GM23248 (cell line): ENCODE results near the gene PTPRN2. TPM values are rescaled to one million over a fixed set of nuclear protein-coding genes. Genes with fewer than 3 reads are reported as not detected.

Experiments used
- DNase-seq: peaks from one replicate; pipeline ENCODE4 v3.0.0-alpha.2; 2015
- H2AFZ ChIP-seq: fragments of 200-600 bp; sonication (generic); 2 replicates; pipeline ENCODE4 v1.6.1; 2016; ENCODE audit warnings: antibody characterized with exemption
- H3F3A ChIP-seq: fragments of 200-600 bp; sonication (generic); 2 replicates; pipeline ENCODE4 v1.6.1; 2016; ENCODE audit warnings: mild to moderate bottlenecking, antibody characterized with exemption, mixed run types; ENCODE audit not compliant: insufficient read depth
- H3K27ac ChIP-seq: fragments of 200-600 bp; sonication (generic); 2 replicates; pipeline ENCODE4 v1.5.1; 2016; ENCODE audit warnings: mild to moderate bottlenecking
- H3K27me3 ChIP-seq: fragments of 200-600 bp; sonication (generic); replicated peaks from 2 replicates; pipeline ENCODE4 v1.6.1; 2016; ENCODE audit warnings: mild to moderate bottlenecking; ENCODE audit not compliant: insufficient read depth
- H3K36me3 ChIP-seq: fragments of 200-600 bp; sonication (generic); 2 replicates; pipeline ENCODE4 v1.6.1; 2016; ENCODE audit warnings: low read depth, mild to moderate bottlenecking
- H3K4me1 ChIP-seq: fragments of 200-600 bp; sonication (generic); 2 replicates; pipeline ENCODE4 v1.6.1; 2016; ENCODE audit warnings: mild to moderate bottlenecking; ENCODE audit not compliant: insufficient read depth
- H3K4me2 ChIP-seq: fragments of 200-600 bp; sonication (generic); one replicate; pipeline ENCODE4 v1.6.1; 2016; ENCODE audit warnings: mild to moderate bottlenecking; ENCODE audit not compliant: unreplicated experiment
- H3K4me3 ChIP-seq: fragments of 200-600 bp; sonication (generic); 2 replicates; pipeline ENCODE4 v1.5.1; 2016; ENCODE audit warnings: mild to moderate bottlenecking
- H3K79me2 ChIP-seq: fragments of 200-600 bp; sonication (generic); 2 replicates; pipeline ENCODE4 v1.6.1; 2016; ENCODE audit warnings: mild to moderate bottlenecking; ENCODE audit not compliant: insufficient read depth
- H3K9ac ChIP-seq: fragments of 200-600 bp; sonication (generic); 2 replicates; pipeline ENCODE4 v1.6.1; 2016; ENCODE audit warnings: mild to moderate bottlenecking
- H3K9me2 ChIP-seq: fragments of 200-600 bp; sonication (generic); 2 replicates; pipeline ENCODE4 v1.6.1; 2016; ENCODE audit warnings: mixed run types, mild to moderate bottlenecking, moderate library complexity; ENCODE audit not compliant: insufficient read depth
- H3K9me3 ChIP-seq: fragments of 200-600 bp; sonication (generic); one replicate; pipeline ENCODE4 v1.6.1; 2017; ENCODE audit warnings: low read depth
- H4K20me1 ChIP-seq: fragments of 200-600 bp; sonication (generic); 2 replicates; pipeline ENCODE4 v1.6.0; 2016; ENCODE audit not compliant: insufficient read depth
- EZH2 ChIP-seq: fragments of 200-600 bp; sonication (generic); IDR thresholded peaks from 2 replicates; pipeline ENCODE4 v1.6.1; 2018; ENCODE audit warnings: antibody characterized with exemption, mild to moderate bottlenecking; ENCODE audit not compliant: insufficient read depth, poor library complexity, severe bottlenecking
- EZH2phosphoT487 ChIP-seq: fragments of 200-600 bp; sonication (generic); IDR thresholded peaks from 2 replicates; pipeline ENCODE4 v1.6.1; 2018; ENCODE audit warnings: antibody characterized with exemption, moderate library complexity, mild to moderate bottlenecking, low read depth; ENCODE audit not compliant: insufficient read depth
- WGBS, 2 experiments: methylation state at CpG; one replicate each; pipeline ENCODE4 v1.1.6; 2015 to 2017; ENCODE audit warnings: low lambda C conversion rate in 2 of 2, low coverage in 1 of 2; ENCODE audit errors: missing lambda C conversion rate in 2 of 2; 5-methylcytosine and 5-hydroxymethylcytosine counted together
- in situ Hi-C: fragments of 300-500 bp; cut with MboI; formaldehyde crosslinking; loops from 2 replicates; pipeline ENCODE4 v1.15.0; 2020
- polyA plus RNA-seq: library from polyadenylated mRNA; unstranded; fragments of >200 nt; fragmentation: Nextera tagmentation; extraction: Ambion mirVana; gene quantifications from 2 replicates; pipeline ENCODE4 v1.2.1, GENCODE V29; 2016
- total RNA-seq: library from RNA; depleted of rRNA; stranded (reverse); fragments of >200 nt; shearing (Covaris generic); gene quantifications from 2 replicates; pipeline ENCODE4 v1.2.3, GENCODE V29; 2014

PTPRN2 gene
- total and polyA plus RNA-seq, 2 experiments from 2014 or later: 0.13 TPM; not detected in 1

- H3K9me2 ChIP-seq: no peaks in the 10 kb centered on the region
- no peaks in the 10 kb centered on the region for H4K20me1 ChIP-seq
- no peak for DNase-seq
- no peak overlapping the region for H3K9ac ChIP-seq
- 39 to 46% methylated on average over 4 of the region's 4 CpGs for WGBS, 2 experiments
- H3K4me1 ChIP-seq: no peaks in the 10 kb centered on the region
- H2AFZ ChIP-seq: no peak overlapping the region
- in situ Hi-C loops: no loop called here
- H3K4me2 ChIP-seq: no peak overlapping the region
- no peaks in the 10 kb centered on the region for H3K9me3 ChIP-seq
- H3F3A ChIP-seq: no peaks in the 10 kb centered on the region
- no peak overlapping the region for H3K27ac ChIP-seq
- H3K79me2 ChIP-seq: no peaks in the 10 kb centered on the region
- H3K4me3 ChIP-seq: no peak overlapping the region
- H3K36me3 ChIP-seq: no peaks in the 10 kb centered on the region
- no peak for TF ChIP-seq EZH2
- H3K27me3 ChIP-seq: no peaks in the 10 kb centered on the region
Measured at GRCh38 chr7:157869793-157870192, 717.8 kb downstream of the PTPRN2 start.

GRCh38 chr7:157867685-157868305 is 719.8 kb downstream of the PTPRN2 start:
- DNase-seq: no peak
- no peaks in the 10 kb centered on the region for H3K9me3 ChIP-seq
- no peak overlapping the region for H3K27ac ChIP-seq
- no peaks in the 10 kb centered on the region for H3K4me1 ChIP-seq
- no peaks in the 10 kb centered on the region for H3K79me2 ChIP-seq
- H3K4me3 ChIP-seq: no peak overlapping the region
- in situ Hi-C loops: no loop called here
- no peak for TF ChIP-seq EZH2
- no peak for TF ChIP-seq EZH2phosphoT487
- H4K20me1 ChIP-seq: no peaks in the 10 kb centered on the region
- H3K9ac ChIP-seq: no peak overlapping the region
- H3K9me2 ChIP-seq: no peaks in the 10 kb centered on the region
- H2AFZ ChIP-seq: no peak overlapping the region
- H3F3A ChIP-seq: no peaks in the 10 kb centered on the region
- H3K36me3 ChIP-seq: no peaks in the 10 kb centered on the region
- no peaks in the 10 kb centered on the region for H3K27me3 ChIP-seq
- no peak overlapping the region for H3K4me2 ChIP-seq
- 52 to 57% methylated on average over 15 of the region's 15 CpGs for WGBS, 2 experiments

- Histone ChIP-seq H3K27ac (no peak overlapping the region), H3K36me3 (no peaks in the 10 kb centered on the region), H3K79me2 (no peaks in the 10 kb centered on the region), H3K9me3 (no peaks in the 10 kb centered on the region), H3K27me3 (no peaks in the 10 kb centered on the region), H4K20me1 (no peaks in the 10 kb centered on the region), H3K9me2 (no peaks in the 10 kb centered on the region), H3K4me3 (no peak overlapping the region), H3K9ac (no peak overlapping the region), H2AFZ (no peak overlapping the region), H3K4me2 (no peak overlapping the region), H3K4me1 (no peaks in the 10 kb centered on the region), H3F3A (no peaks in the 10 kb centered on the region)
- in situ Hi-C loops: no loop called here
- TF ChIP-seq EZH2: no peak
- no peak for TF ChIP-seq EZH2phosphoT487
- 41 to 63% methylated on average over 11 to 29 of the region's 29 CpGs for WGBS, 2 experiments
- DNase-seq: no peak
Measured at GRCh38 chr7:157866336-157866924, 721.2 kb downstream of the PTPRN2 start.

GRCh38 chr7:157865351-157866165 is 722.1 kb downstream of the PTPRN2 start:
- Histone ChIP-seq H3K4me1 (no peaks in the 10 kb centered on the region), H4K20me1 (no peaks in the 10 kb centered on the region), H3K9me2 (no peaks in the 10 kb centered on the region), H3K9ac (no peak overlapping the region), H3K79me2 (no peaks in the 10 kb centered on the region), H3K4me2 (no peak overlapping the region), H3K36me3 (no peaks in the 10 kb centered on the region), H2AFZ (no peak overlapping the region), H3K9me3 (no peaks in the 10 kb centered on the region), H3K4me3 (no peak overlapping the region), H3F3A (no peaks in the 10 kb centered on the region), H3K27ac (no peak overlapping the region), H3K27me3 (no peaks in the 10 kb centered on the region)
- TF ChIP-seq EZH2phosphoT487 (no peak), EZH2 (no peak)
- WGBS, 2 experiments: 51 to 53% methylated on average over 22 to 27 of the region's 27 CpGs
- no peak for DNase-seq
- in situ Hi-C loops: no loop called here
